Metanephros (tissue), 2 donors: ENCODE results near the gene FASTKD2. TPM values are rescaled to one million over a fixed set of nuclear protein-coding genes. Genes with fewer than 3 reads are reported as not detected.

Source experiments
- small RNA-seq: library from RNA; depleted of rRNA; stranded (forward); fragments of <200 nt; gene quantifications from one replicate; pipeline ENCODE3, GENCODE V24; 2014; ENCODE audit warnings: low replicate concordance
- total RNA-seq: library from RNA; depleted of rRNA; stranded (reverse); fragments of >200 nt; gene quantifications from one replicate; pipeline ENCODE4 v1.2.3, GENCODE V29; 2014

FASTKD2 gene
- 41.5 TPM for total RNA-seq

DNA sequence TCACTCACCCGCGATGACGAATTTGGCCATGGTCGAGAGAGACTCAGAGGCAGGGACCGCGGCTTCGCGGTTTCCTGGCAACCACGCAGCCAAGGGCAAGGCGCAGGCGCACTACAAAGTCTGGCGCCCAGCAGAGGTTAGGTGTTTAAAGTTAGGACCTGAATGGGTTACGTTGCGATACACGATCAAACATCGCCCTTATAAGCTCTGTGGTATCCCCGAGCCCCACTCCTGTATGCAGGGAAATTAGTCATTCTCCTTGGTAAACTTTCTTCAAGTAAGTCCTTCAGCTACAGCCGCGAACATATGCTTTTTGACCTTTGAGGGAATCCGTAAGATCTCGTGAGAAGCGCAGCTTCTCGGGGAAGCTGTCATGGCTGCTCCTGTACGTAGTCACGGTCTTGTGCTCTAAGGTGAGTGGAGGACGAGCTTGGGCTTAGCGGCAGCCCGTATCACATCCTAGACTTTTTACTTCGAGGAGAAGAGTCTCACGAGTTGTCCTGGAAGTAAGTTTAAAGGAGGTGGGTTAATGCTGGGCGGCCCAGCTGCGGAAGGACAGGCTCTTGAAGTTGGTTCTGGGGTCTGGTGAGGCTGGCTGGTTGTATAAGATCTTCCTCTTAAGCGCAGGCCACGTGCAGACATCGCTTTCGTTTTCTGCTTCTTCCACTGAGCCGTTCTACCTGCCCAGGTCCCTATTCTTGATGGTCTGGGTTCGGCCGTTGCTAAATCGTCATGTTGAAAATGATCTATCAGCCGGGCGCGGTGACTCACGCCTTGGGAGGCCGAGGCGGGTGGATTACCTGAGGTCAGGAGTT, at the start of gene FASTKD2, which contains the start of gene MDH1B:
Gene FASTKD2 (plus strand): TSS at position 365 of the 815 bp plus-strand sequence. CDS start 1,088 bp downstream, outside the sequence.
Gene MDH1B (minus strand): TSS at position 87 of the 815 bp plus-strand sequence. CDS start 57 bp downstream, at position 30.

DNA sequence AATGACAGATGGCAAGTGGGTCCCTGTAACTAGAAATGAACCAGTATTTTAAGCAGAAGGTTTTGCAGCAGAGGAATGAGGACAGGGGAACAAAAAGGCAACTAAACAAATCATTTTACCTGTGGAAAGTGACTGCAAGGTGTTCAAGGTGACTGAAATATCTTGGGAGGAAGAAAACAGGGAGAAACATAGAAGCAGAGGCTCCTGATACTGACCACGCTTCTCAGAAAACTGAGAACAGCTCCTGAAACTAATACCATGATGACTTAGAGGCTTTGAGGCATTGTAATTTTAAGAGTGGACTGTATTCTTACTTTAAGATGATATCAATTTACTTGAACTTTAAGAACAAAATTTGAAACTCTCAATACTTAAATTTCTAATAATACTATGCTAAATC, 47.1 kb upstream of the FASTKD2 start, which contains the start of gene DYTN:
Gene DYTN (minus strand): TSS at position 101 of the 400 bp plus-strand sequence. CDS start 117 bp downstream, outside the sequence.

Small RNA genes lying within 50 kb of the gene (small RNA-seq; reads per million reads assigned to genes)
- not detected for gene MIR3130-2

Other genes starting within 250 kb of the FASTKD2 start
- gene FAM237A, start 123.1 kb upstream of the FASTKD2 start, total RNA-seq = not detected
- not detected for gene DYTN, start 47.2 kb upstream of the FASTKD2 start, total RNA-seq
- gene MDH1B, start 278 bp upstream of the FASTKD2 start, total RNA-seq = 7.0 TPM
- gene CPO, start 173.9 kb downstream of the FASTKD2 start, total RNA-seq = not detected